ENCODE data around the gene AARSD1. TPM values are rescaled to one million over a fixed set of nuclear protein-coding genes. Genes with fewer than 3 reads are reported as not detected.
"Not testable (repeated sequence)": the region's sequence is repeated elsewhere in the genome, so short reads cannot be mapped to it uniquely, and the experiment has no call there.

Gene AARSD1
- total RNA-seq, 1 experiment from 2014 or later: 28.7 TPM

- no peak overlapping the region for H3K4me3 ChIP-seq (ENCODE audit: insufficient read depth, low read depth, low read length)
- H3K36me3 ChIP-seq (replicated peaks; ENCODE audit: control insufficient read depth, insufficient read depth, low read length): peaks cover 38% of the 10 kb centered on the region
Measured at GRCh38 chr17:42953669-42954068, 10.6 kb downstream of the AARSD1 start.

GRCh38 chr17:42950044-42950783, 14.0 kb downstream of the AARSD1 start:
- H3K36me3 ChIP-seq (replicated peaks; ENCODE audit: control insufficient read depth, insufficient read depth, low read length): peaks cover 24% of the 10 kb centered on the region
- H3K27me3 ChIP-seq (ENCODE audit: control insufficient read depth, insufficient read depth, low read length): no peaks in the 10 kb centered on the region
- H3K4me3 ChIP-seq (ENCODE audit: insufficient read depth, low read depth, low read length): no peak overlapping the region
- no peak for DNase-seq

More at GRCh38 chr17:42953669-42954068, 10.6 kb downstream of the AARSD1 start:
- no peaks in the 10 kb centered on the region for H3K27me3 ChIP-seq (ENCODE audit: control insufficient read depth, insufficient read depth, low read length)
- DNase-seq: no peak

GRCh38 chr17:42946812-42947211, 17.4 kb downstream of the AARSD1 start:
- no peaks in the 10 kb centered on the region for H3K27me3 ChIP-seq (ENCODE audit: control insufficient read depth, insufficient read depth, low read length)
- peaks cover 6% of the 10 kb centered on the region for H3K36me3 ChIP-seq (replicated peaks; ENCODE audit: control insufficient read depth, insufficient read depth, low read length)
- H3K4me3 ChIP-seq (ENCODE audit: insufficient read depth, low read depth, low read length): no peak overlapping the region
- DNase-seq: no peak

GRCh38 chr17:42944211-42944610, 20.0 kb downstream of the AARSD1 start:
- H3K36me3 ChIP-seq (replicated peaks; ENCODE audit: control insufficient read depth, insufficient read depth, low read length): no peaks in the 10 kb centered on the region
- DNase-seq: no peak
- no peaks in the 10 kb centered on the region; the same call in 1 of the 2 replicates for H3K27me3 ChIP-seq (ENCODE audit: control insufficient read depth, insufficient read depth, low read length)
- no peak overlapping the region for H3K4me3 ChIP-seq (ENCODE audit: insufficient read depth, low read depth, low read length)

GRCh38 chr17:42937712-42938596, 26.3 kb downstream of the AARSD1 start:
- Histone ChIP-seq H3K4me3 (ENCODE audit: insufficient read depth, low read depth, low read length) (no peak overlapping the region), H3K36me3 (replicated peaks; ENCODE audit: control insufficient read depth, insufficient read depth, low read length) (no peaks in the 10 kb centered on the region), H3K27me3 (ENCODE audit: control insufficient read depth, insufficient read depth, low read length) (no peaks in the 10 kb centered on the region; the same call in 1 of the 2 replicates)
- peak; percentile 81 for DNase-seq

- H3K27me3 ChIP-seq (ENCODE audit: control insufficient read depth, insufficient read depth, low read length): no peaks in the 10 kb centered on the region
- DNase-seq: no peak
- no peaks in the 10 kb centered on the region for H3K36me3 ChIP-seq (replicated peaks; ENCODE audit: control insufficient read depth, insufficient read depth, low read length)
- no peak overlapping the region for H3K4me3 ChIP-seq (ENCODE audit: insufficient read depth, low read depth, low read length)
Measured at GRCh38 chr17:42929497-42929844, 34.8 kb downstream of the AARSD1 start.

GRCh38 chr17:42928714-42929496, 35.3 kb downstream of the AARSD1 start:
- Histone ChIP-seq H3K27me3 (ENCODE audit: control insufficient read depth, insufficient read depth, low read length) (no peaks in the 10 kb centered on the region), H3K4me3 (ENCODE audit: insufficient read depth, low read depth, low read length) (no peak overlapping the region), H3K36me3 (replicated peaks; ENCODE audit: control insufficient read depth, insufficient read depth, low read length) (no peaks in the 10 kb centered on the region)
- peak; percentile 77 for DNase-seq

GRCh38 chr17:42924891-42925290, 39.4 kb downstream of the AARSD1 start:
- peak; percentile 42 for DNase-seq
- H3K4me3 ChIP-seq (ENCODE audit: insufficient read depth, low read depth, low read length): no peak overlapping the region
- no peaks in the 10 kb centered on the region for H3K36me3 ChIP-seq (replicated peaks; ENCODE audit: control insufficient read depth, insufficient read depth, low read length)
- H3K27me3 ChIP-seq (ENCODE audit: control insufficient read depth, insufficient read depth, low read length): no peaks in the 10 kb centered on the region

GRCh38 chr17:42923472-42923871, 40.8 kb downstream of the AARSD1 start:
- not testable (repeated sequence) for H3K4me3 ChIP-seq (ENCODE audit: insufficient read depth, low read depth, low read length); H3K27me3 ChIP-seq (ENCODE audit: control insufficient read depth, insufficient read depth, low read length); H3K36me3 ChIP-seq (replicated peaks; ENCODE audit: control insufficient read depth, insufficient read depth, low read length); DNase-seq

- H3K36me3 ChIP-seq (replicated peaks; ENCODE audit: control insufficient read depth, insufficient read depth, low read length): no peaks in the 10 kb centered on the region
- H3K27me3 ChIP-seq (ENCODE audit: control insufficient read depth, insufficient read depth, low read length): no peaks in the 10 kb centered on the region
- H3K4me3 ChIP-seq (ENCODE audit: insufficient read depth, low read depth, low read length): no peak overlapping the region
- DNase-seq: no peak
Measured at GRCh38 chr17:42922294-42922693, 42.0 kb downstream of the AARSD1 start.

GRCh38 chr17:42920922-42921321, 43.3 kb downstream of the AARSD1 start:
- no peaks in the 10 kb centered on the region for H3K27me3 ChIP-seq (ENCODE audit: control insufficient read depth, insufficient read depth, low read length)
- DNase-seq: no peak
- no peak overlapping the region for H3K4me3 ChIP-seq (ENCODE audit: insufficient read depth, low read depth, low read length)
- H3K36me3 ChIP-seq (replicated peaks; ENCODE audit: control insufficient read depth, insufficient read depth, low read length): no peaks in the 10 kb centered on the region

GRCh38 chr17:42920106-42920900, 44.0 kb downstream of the AARSD1 start:
- no peaks in the 10 kb centered on the region for H3K27me3 ChIP-seq (ENCODE audit: control insufficient read depth, insufficient read depth, low read length)
- DNase-seq: no peak
- H3K4me3 ChIP-seq (ENCODE audit: insufficient read depth, low read depth, low read length): no peak overlapping the region
- no peaks in the 10 kb centered on the region for H3K36me3 ChIP-seq (replicated peaks; ENCODE audit: control insufficient read depth, insufficient read depth, low read length)

GRCh38 chr17:42919522-42920077, 44.7 kb downstream of the AARSD1 start:
- H3K4me3 ChIP-seq (ENCODE audit: insufficient read depth, low read depth, low read length); H3K36me3 ChIP-seq (replicated peaks; ENCODE audit: control insufficient read depth, insufficient read depth, low read length); DNase-seq; H3K27me3 ChIP-seq (ENCODE audit: control insufficient read depth, insufficient read depth, low read length): not testable (repeated sequence)
